GM12864 (cell line): Measurements from ENCODE around the gene DIP2A.

Experiments
- DNase-seq: peaks from one replicate; pipeline ENCODE4 v3.0.0-alpha.2; 2011; ENCODE audit warnings: low read depth
- H3K4me3 ChIP-seq: 2 replicates; pipeline ENCODE4 v1.5.1; 2011; ENCODE audit warnings: mild to moderate bottlenecking, low read depth, low read length, control low read depth
- CTCF ChIP-seq: IDR thresholded peaks from 2 replicates; pipeline ENCODE4 v1.5.1; 2011; ENCODE audit warnings: low read depth, mild to moderate bottlenecking, moderate library complexity, low read length, control low read depth, inconsistent platforms; ENCODE audit errors: missing control alignments

Gene DIP2A

DNA sequence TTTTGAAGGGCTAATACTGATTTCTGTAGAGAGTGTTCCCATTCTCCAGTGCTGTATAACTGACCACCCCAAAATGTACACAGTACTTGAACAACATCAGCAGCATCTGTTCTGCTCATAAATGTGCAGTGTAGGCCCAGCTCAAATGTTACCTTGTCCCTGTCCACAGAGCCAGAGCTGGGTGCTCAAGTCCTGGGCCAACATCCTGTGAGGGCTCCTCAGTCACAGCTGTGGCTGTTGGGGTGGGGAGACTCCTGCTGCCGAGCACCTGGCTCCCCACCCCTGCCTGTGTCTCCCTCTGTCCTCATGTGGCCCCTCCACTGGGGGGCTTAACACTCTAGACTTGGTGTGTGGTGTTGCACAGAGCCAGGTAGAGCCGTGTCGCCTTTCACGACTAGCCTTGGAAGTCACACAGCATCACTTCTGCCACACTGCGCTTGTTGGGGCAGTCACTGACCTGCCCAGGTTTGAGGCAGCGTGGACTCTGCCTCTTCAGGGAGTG is 30.5 kb downstream of the DIP2A start:
- no peak for DNase-seq
- H3K4me3 ChIP-seq, result no peak overlapping the region
- TF ChIP-seq CTCF, result no peak

GRCh38 chr21:46489800-46490199 is 31.1 kb downstream of the DIP2A start:
- no peak for DNase-seq
- no peak overlapping the region for H3K4me3 ChIP-seq
- TF ChIP-seq CTCF, result no peak

GRCh38 chr21:46491553-46491952 is 32.9 kb downstream of the DIP2A start:
- no peak overlapping the region for H3K4me3 ChIP-seq
- no peak for TF ChIP-seq CTCF
- DNase-seq, result no peak

- DNase-seq, result no peak
- H3K4me3 ChIP-seq, result no peak overlapping the region
- no peak for TF ChIP-seq CTCF
Measured at GRCh38 chr21:46492851-46493250, 34.2 kb downstream of the DIP2A start.

DNA sequence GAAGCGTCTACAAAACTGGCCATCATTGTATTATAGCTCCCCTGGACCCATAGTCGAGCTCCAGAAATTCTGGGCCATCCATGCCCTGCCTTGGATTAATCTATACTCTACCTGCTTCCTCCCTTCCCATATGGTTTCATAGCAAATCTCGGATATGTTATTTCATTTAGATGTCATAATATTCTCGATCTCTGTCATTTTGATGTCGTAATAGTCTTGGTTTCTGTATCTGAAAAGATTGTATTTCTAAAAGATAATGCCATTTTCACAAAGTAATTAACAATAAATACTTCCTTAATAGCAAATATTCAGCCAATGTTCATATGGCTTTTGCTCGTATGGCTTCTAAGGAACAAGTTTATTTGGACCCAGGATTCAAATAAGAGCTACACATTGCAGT is 35.1 kb downstream of the DIP2A start:
- TF ChIP-seq CTCF, result no peak
- H3K4me3 ChIP-seq, result no peak overlapping the region

GRCh38 chr21:46498335-46499050 is 39.8 kb downstream of the DIP2A start:
- no peak overlapping the region for H3K4me3 ChIP-seq
- no peak for DNase-seq
- no peak for TF ChIP-seq CTCF

More for the DNA sequence above, 35.1 kb downstream of the DIP2A start:
- no peak for DNase-seq
